Right renal cortex interstitium (tissue), 3 donors: ENCODE results near the gene CSNK2A1. TPM values are rescaled to one million over a fixed set of nuclear protein-coding genes. Genes with fewer than 3 reads are reported as not detected.
A peak's percentile ranks its signal among the peaks of the same experiment; 100 is the strongest.

Experiments used
- DNase-seq, 3 donors: peaks; one replicate each; pipeline ENCODE4 v3.0.0-alpha.2; 2013; ENCODE audit warnings: low read depth in 3 of 3, low spot score in 2 of 3
- polyA plus RNA-seq, 3 donors: library from polyadenylated mRNA; unstranded; fragments of 120-200 nt; gene quantifications; one replicate each; pipeline ENCODE4 v1.2.1, GENCODE V29; 2013; ENCODE audit not compliant: insufficient read length in 3 of 3

The CSNK2A1 gene
- polyA plus RNA-seq, 3 donors, result 132 to 138 (median 137) TPM

DNA sequence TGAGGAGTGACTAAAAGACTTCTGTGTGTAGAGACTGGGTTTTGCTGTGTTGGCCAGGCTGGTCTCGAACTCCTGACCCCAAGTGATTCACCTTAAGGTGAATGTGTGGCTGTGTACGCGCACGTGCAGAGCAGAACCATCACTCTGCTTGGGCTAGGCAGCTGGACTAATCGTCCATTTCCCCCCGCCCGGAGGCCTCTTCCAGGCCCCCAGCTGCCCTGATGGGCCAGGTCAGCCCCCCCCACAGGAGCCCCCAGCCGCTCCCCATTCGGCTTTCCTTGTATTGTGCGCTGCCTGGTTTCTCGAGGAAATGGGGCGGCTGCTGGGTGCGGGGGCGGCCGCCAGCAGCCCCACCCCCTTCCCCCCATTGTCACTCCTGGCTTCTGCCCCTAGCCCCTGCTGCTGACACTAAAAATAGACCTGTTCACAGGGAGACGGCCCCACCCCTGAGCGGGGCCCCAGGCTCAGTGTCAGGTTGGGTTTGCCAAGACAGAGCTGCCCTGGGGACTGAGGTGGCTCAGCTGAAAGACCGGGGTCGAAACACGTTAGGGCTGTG is 24.6 kb upstream of the CSNK2A1 start:
- no peak for DNase-seq

- DNase-seq, result no peak
Observed at GRCh38 chr20:564192-564591, 20.6 kb upstream of the CSNK2A1 start.

DNA sequence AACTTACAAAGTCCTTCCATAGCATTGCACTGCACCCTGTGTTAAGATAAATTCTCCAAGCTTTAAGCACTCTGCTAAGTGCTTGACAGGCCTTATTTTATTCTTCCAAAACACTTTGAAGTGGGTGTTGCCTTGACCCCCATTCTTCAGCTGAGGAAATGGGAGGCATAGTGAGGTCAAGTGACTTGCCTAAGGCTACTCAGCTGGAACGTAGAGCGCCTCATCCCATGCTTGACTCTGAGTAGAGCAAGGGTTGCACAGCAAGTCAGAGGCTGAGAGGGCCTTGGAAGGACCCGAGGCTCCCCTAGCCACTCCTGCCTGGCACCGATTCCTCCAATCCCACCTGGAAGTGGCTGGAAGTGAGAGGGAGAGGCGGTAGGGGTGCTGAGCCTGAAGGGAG is 19.6 kb upstream of the CSNK2A1 start:
- DNase-seq, result no peak

DNA sequence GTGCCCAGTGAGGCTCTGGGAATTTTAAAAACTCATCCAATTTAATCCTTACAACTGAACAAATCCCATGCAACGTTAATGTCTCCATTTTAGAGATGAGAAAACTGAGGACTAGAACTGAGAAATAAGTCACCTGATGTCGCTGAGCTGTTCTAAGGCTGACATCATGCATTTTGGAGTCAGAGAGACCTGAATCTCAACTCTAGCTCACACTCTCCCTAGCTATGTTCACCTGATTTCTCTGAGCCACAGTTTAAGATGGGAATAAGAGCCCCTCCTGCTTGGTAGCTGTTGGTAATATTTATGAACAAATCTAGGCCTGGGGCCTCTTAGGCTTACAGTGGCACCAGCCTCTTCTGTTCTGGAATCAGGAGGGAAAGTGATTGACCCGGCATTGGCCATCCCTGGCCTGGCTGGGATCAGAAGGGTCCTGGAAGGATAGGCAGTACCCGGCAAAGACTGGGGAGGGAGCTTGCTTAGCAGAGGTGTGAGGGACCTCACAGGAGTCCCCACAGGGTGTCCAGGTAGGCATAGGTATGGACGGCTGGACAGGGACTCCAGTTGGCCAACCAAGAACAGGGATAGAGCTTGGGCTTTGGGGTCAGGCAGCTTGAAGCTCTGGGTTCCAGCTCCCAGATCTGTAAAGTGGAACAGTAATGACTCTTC is 18.8 kb upstream of the CSNK2A1 start:
- DNase-seq, result no peak

GRCh38 chr20:561437-562231 is 18.0 kb upstream of the CSNK2A1 start:
- DNase-seq, result peak in 2 of 3 donors; percentile 58 to 60

GRCh38 chr20:560680-561079 is 17.1 kb upstream of the CSNK2A1 start:
- no peak for DNase-seq

GRCh38 chr20:558117-558516 is 14.5 kb upstream of the CSNK2A1 start:
- no peak for DNase-seq

DNA sequence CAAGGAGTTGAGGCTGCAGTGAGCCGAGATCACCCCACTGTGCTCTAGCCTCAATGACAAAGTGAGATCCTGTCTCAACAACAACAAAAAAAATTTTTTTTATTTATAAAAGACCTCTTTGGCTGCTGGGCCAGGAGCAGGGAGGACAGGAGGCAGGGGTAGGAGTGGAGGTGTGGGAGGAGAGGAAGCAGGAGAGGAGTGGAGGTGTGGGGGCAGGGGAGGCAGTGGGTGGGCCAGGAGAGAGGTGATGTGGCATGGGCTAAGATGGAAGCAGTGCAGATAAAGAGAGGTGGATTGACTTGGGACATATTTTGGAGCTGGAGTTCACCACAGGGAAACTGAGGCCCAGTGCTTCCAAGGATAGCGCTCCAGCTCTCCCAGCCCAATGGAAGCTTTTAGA is 13.4 kb upstream of the CSNK2A1 start:
- no peak for DNase-seq

- DNase-seq, result no peak
Observed at GRCh38 chr20:555976-556385, 12.4 kb upstream of the CSNK2A1 start.

DNA sequence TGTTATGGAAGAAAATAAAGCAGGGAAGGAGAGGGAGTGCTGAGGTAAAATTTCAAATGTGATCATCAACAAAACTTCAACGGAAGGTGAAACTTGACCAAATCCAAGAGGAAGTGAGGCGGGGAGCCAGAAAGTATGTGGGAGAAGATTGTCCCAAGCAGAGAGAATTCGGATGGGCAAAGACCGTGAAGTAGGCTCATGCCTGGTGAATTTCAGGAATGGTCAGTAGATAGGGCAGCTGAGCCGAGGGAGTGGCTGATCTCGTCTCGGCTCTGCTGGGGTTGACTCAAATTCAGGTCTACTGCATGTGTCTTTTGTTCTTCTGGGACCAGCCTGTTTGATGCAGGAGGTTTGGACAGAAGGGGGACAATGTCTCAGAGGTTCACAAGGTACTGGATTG is 7.0 kb upstream of the CSNK2A1 start:
- DNase-seq, result no peak

- no peak for DNase-seq
Observed at GRCh38 chr20:549722-550496, 6.3 kb upstream of the CSNK2A1 start.

- DNase-seq, result no peak
Observed at GRCh38 chr20:548906-549305, 5.3 kb upstream of the CSNK2A1 start.

DNA sequence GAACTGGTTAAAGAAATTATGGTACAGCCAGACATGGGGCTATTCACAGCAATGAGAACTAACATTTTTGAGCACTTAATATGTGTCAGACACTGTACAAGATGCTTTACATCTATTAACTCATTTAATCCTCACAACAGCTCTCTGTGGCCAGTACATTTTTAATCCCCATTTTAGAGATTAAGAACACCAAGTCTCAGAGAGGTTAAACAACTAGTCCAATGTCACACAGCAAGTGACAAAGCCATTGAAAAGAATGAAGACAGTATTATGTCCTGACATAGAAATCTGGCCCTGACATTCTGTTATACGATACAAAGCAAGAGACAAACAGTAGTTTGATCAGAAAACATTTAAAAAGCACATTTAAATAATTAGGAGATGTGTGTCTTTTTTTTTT is 3.8 kb upstream of the CSNK2A1 start:
- DNase-seq, result no peak

- no peak for DNase-seq
Observed at GRCh38 chr20:546353-546752, 2.8 kb upstream of the CSNK2A1 start.

DNA sequence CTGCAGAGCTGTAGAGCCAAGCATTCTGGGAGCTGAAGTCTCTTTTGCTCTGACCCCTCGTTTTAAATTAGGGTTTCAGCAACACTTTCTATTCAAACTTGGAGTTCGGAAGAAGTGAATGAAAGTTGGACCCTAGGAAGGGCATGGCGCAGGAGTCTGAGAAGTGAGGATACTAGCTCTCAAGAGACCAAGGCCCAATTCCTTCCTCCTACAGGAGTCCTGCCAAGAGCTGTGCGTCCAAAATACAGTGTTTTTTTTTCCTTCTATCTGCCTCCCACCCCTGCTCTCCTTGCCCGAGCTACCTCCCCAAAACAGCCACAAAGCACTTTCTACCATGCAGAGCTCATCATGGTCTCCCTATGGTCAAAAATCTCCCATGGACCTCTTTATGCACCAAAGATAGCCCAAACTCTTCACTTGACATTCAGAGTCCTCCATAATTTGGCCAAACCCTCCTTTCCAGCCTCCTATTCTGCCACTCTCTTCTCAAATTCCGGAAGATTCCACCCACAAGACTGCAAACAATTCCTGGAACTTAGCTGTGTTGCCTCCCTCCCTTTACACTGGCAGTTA is 649 bp upstream of the CSNK2A1 start:
- no peak for DNase-seq

DNA sequence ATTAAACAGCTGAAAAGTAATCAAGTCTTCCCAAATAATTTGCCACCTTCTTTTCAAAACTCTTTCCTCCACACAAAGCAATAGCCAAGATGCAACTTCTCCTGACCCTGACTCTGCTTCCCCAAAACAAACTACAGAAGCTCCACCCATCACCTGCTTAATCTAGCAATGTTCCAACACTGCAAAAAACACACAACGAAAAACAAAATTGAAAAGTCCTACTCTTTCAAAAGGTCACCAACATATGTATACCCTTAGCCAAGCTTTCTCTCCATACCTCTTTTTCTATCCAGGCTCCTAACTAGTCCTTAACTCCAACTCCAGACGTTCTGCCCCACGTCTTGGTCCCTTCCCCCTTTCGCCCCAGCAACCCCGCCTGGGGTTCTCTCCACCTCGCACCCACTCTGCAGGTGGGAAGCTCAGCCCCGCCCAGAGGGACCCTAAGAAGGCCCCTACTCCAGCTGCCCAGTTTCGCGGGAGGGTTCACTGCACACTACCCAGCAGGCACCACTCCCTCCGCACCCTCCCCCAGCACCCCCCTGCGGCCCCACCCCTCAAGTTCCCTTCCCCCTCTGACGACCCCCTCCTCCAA is 717 bp downstream of the CSNK2A1 start:
- no peak for DNase-seq

DNA sequence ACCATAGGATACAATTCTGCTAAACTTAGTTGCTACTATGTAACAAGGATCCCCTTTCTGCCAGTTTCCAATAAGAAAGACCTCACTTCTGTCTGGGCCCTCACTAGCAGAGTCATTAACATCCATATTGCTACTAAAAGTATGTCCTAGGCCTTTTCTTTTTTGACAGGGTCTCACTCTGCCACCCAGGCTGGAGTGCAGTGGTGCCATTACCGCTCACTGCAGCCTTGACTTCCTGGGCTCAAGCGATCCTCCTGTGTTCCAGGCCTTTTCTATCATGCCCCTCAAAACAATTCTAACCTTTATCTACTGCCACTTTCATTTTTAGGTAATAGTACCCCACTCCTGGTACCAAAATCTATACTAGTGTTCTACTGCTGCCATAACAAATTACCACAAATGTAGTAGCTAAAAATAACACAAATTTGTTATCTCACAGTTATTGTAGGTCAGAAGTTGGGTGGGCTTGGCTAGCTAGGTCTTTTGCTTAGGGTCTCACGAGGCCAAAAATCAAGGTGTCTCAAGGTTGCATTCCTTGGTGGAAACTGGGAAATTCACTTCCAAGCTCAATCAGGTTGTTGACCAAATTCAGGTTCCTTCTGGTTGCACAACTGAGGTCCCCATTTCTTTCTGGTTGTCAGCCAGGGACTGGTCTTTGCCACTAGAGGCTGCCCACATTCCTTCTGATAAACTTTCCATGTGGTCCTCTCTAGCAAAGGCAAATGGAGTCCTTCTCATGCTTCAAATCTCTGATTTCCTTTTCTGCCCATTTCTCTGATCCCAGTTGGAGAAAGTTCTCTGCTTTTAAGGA is 3.0 kb downstream of the CSNK2A1 start:
- DNase-seq, result no peak

DNA sequence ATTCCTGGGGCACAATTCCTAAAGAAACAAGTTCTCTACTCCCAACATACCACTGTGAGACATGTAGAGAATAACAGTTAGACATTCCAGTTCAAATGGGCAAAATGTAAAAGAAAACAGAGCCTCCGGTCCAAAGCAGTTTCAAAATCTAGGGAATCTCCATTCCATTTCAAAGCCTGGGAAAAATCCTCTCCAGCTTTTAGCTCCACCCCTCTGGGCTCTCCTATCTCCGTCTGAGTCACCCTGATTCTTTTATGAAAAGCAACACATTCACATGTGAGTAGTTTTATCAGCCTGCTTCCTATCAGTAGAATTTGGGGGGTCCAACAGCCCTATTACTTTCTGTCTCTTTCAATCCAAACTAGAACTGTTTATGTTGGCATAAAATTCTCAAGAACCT is 3.7 kb downstream of the CSNK2A1 start:
- DNase-seq, result no peak

DNA sequence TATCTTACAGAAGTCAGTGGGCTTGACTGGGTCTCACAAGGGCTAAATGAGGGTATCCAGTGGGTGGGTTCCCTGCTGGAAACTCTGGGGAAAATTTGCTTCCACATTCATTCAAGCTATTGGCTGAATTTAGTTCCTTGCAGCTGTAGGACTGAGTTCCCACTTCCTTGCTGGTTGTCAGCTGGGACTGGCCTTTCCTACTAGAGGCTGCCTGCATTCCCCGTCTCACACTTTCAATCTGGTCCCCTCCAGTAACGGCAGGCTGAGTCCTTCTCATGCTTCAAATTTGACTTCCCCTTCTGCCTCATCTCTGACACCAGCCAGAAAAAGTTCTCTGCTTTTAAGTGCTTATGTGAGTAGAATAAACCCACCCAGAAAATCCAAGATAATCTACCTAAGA is 4.4 kb downstream of the CSNK2A1 start:
- no peak for DNase-seq

DNA sequence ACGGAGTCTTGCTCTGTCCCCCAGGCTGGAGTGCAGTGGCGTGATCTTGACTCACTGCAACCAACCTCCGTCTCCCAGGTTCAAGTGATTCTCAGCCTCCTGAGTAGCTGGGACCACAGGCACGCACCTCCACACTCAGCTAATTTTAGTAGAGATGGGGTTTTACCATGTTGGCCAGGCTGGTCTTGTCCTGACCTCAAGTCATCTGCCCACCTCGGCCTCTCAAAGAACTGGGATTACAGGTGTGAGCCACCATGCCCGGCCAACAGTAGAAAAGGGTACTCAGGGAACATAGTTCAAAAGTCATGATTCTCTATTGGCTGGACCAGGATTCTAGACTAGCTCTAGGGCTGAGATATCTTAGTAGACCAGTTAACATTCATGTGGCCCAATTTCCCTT is 5.6 kb downstream of the CSNK2A1 start:
- no peak for DNase-seq
